ENCODE results near the gene C5.
"Not testable (repeated sequence)": the region's sequence is repeated elsewhere in the genome, so short reads cannot be mapped to it uniquely, and the experiment has no call there.

C5 gene

DNA sequence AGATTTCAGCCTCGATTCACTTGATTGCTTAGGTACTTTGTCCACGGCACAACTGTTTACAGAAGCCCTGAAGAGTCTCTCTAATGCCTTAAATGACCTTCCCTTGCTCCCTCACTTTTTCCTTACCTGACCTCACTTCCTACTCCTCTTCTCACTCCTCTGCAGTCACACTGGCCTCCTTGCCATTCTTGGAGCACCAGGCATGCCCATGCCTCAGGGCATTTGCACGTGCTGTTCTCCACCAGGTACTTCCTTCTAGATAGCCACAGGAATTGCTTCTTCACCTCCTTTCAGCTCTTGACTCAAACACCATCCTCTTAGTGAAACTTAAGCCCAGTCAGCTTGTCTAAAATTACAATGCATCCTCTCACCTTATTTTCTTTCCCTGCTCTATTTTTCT lies 71.1 kb downstream of the C5 start:
- no peak for DNase-seq (ENCODE audit: low read depth)
- in situ Hi-C loops (cut with HindIII; ENCODE audit: low sequenced_read_pairs): no loop called here
- TF ChIP-seq, protein P1, sequence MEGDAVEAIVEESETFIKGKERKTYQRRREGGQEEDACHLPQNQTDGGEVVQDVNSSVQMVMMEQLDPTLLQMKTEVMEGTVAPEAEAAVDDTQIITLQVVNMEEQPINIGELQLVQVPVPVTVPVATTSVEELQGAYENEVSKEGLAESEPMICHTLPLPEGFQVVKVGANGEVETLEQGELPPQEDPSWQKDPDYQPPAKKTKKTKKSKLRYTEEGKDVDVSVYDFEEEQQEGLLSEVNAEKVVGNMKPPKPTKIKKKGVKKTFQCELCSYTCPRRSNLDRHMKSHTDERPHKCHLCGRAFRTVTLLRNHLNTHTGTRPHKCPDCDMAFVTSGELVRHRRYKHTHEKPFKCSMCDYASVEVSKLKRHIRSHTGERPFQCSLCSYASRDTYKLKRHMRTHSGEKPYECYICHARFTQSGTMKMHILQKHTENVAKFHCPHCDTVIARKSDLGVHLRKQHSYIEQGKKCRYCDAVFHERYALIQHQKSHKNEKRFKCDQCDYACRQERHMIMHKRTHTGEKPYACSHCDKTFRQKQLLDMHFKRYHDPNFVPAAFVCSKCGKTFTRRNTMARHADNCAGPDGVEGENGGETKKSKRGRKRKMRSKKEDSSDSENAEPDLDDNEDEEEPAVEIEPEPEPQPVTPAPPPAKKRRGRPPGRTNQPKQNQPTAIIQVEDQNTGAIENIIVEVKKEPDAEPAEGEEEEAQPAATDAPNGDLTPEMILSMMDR (IDR thresholded peaks at IDR 0.05; ENCODE audit: low read depth, low read length, missing control alignments): no peak
- H3K4me3 ChIP-seq (ENCODE audit: low read depth, low read length): no peak overlapping the region

DNA sequence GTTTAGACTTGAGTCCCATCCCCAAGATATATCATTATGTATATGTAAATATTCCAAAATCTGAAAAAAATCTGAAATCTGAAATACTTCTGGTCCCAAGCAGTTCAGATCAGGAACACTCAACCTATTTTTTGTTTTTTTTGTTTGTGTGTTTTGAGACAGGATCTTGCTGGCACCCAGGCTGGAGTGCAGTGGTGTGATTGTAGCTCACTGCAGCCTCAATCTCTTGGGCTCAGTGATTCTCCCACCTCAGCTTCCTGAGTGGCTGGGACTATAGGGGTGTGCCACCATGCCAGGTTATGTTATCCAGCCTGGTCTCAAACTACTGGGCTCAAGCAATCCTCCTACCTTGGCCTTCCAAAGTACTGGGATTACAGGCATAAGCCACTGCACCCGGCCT lies 72.8 kb downstream of the C5 start:
- no peak overlapping the region for H3K4me3 ChIP-seq (ENCODE audit: low read depth, low read length)
- no peak for DNase-seq (ENCODE audit: low read depth)
- TF ChIP-seq, protein P1 (IDR thresholded peaks at IDR 0.05; ENCODE audit: low read depth, low read length, missing control alignments): no peak
- in situ Hi-C loops (cut with HindIII; ENCODE audit: low sequenced_read_pairs): no loop called here

DNA sequence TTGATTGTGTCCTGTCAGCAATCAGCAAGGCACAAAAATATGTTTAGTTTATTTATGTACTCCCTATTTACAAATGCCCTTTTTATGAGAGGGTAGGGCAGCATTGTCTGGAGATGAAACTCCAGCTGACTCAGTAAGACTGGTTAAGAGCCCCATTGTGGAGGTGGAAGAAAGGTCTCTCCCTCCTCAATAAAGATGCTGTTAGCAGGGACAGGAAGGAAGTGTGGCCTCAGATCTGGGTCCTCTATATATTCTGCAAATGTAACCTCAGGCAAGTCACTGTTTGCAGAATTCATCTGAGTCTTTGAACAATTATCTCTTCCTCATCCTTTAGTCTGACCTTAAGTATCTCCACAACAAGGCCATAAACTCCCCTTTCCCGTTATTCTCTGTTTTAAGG lies 75.2 kb downstream of the C5 start:
- in situ Hi-C loops (cut with HindIII; ENCODE audit: low sequenced_read_pairs): no loop called here
- no peak overlapping the region for H3K4me3 ChIP-seq (ENCODE audit: low read depth, low read length)
- no peak for DNase-seq (ENCODE audit: low read depth)
- TF ChIP-seq, protein P1 (IDR thresholded peaks at IDR 0.05; ENCODE audit: low read depth, low read length, missing control alignments): no peak

DNA sequence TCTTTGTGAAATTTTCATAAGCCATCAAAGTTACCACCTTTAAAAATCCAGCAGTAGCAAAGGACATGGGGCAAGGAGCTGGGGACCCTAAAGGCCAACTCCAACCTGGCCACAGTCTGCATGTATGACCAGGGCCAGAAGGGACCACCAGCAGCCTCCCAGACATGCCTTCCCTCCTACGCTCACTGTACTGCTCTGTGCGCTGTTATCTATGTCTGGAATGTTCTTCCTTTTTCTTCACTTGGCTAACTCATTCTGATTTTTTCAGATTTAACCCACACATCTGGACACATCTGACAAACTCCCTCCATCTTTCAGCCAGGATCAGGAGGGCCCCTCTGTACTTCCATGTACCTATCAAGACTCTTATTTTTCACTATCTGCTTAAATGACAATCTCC lies 75.9 kb downstream of the C5 start:
- no peak overlapping the region for H3K4me3 ChIP-seq (ENCODE audit: low read depth, low read length)
- TF ChIP-seq, protein P1 (IDR thresholded peaks at IDR 0.05; ENCODE audit: low read depth, low read length, missing control alignments): no peak
- DNase-seq (ENCODE audit: low read depth): no peak
- in situ Hi-C loops (cut with HindIII; ENCODE audit: low sequenced_read_pairs): no loop called here

DNA sequence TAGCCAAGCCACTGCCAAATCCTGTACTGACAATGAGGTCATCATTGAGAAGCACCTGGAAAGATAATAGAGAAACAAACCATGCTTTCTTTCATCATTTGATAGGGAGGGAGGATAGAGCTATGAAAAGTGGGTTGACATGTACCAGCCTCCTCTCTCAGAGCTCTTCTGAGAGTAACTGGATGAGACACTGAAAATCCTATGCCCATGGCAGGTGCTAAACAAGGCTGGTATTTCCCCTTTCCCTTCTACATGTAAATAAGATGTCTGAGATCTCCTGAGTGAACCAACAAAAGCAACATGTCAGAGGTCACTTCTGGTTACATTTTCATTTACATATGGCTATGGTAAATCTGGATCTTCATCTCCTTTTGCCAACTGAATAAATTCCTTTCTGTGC lies 78.1 kb downstream of the C5 start:
- in situ Hi-C loops (cut with HindIII; ENCODE audit: low sequenced_read_pairs): no loop called here
- no peak overlapping the region for H3K4me3 ChIP-seq (ENCODE audit: low read depth, low read length)
- TF ChIP-seq, protein P1 (IDR thresholded peaks at IDR 0.05; ENCODE audit: low read depth, low read length, missing control alignments): no peak
- DNase-seq (ENCODE audit: low read depth): no peak

DNA sequence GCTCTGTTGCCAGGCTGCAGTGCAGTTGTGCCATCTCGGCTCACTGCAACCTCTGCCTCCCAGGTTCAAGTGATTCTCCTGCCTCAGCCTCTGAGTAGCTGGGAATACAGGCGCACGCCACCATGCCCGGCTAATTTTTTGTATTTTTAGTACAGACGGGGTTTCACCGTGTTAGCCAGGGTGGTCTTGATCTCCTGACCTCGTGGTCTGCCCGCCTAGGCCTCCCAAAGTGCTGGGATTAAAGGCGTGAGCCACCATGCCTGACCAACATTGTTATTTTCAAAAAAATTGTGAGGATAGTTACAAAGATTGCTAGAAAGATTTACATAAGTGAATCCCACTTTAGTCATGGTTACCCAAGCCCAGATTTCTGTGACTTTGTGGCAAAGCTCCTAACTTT lies 78.6 kb downstream of the C5 start:
- in situ Hi-C loops (cut with HindIII; ENCODE audit: low sequenced_read_pairs); H3K4me3 ChIP-seq (ENCODE audit: low read depth, low read length): not testable (repeated sequence)

DNA sequence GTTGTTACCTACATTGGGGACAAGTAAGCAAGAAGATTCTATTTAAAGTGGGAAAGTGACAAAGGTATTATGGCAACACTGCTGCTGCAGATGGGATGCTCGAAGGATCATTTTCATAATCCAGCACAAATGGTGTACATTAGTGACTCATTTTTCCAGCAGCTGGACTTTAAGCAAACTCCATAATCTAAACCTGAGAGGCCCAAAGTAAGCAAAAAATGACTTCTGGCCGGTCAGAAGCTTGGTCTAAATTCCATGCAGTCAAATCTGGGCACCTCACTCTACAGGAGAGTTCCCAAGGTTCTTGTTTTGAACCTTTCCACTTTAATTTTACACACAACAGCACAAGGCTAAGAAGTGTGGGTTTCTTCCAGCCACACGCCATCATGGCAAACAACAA lies 79.8 kb downstream of the C5 start:
- DNase-seq (ENCODE audit: low read depth): no peak
- in situ Hi-C loops (cut with HindIII; ENCODE audit: low sequenced_read_pairs): no loop called here
- TF ChIP-seq, protein P1 (IDR thresholded peaks at IDR 0.05; ENCODE audit: low read depth, low read length, missing control alignments): no peak
- no peak overlapping the region for H3K4me3 ChIP-seq (ENCODE audit: low read depth, low read length)

More for the DNA sequence above, 78.6 kb downstream of the C5 start:
- not testable (repeated sequence) for DNase-seq (ENCODE audit: low read depth)
